ENCODE results near the gene OSBPL2.

DNA sequence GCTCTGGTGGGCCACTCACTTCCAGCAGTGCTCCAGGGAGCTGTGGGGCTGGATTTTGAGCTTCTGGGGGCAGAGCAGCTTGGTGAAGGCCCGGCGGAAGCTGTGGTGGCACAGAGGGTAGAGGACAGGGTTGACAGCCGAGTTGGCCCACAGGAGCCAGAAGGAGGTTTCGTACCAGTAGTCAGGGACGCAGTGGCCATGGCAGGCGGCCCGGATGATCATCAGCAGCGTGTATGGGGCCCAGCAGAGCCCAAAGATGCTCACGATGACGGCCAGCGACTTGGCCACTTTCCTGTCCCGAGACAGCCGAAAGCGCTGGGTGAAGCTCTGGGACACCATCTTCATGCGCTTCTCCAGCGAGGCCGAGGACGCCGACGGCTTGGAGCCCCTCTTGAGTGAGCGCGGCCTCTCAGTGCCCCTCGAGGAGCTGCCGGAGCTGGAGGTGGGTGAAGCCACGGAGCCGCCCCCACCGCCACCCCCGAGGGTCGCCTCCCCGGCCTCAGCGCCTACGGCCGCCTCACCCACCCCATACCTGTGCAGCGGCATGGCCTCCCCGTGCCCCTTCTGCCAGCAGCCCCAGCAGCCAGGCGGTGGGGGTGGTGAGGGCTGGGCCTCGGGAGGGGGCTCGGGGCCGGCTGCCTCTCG, 22.2 kb upstream of the OSBPL2 start:
- TF ChIP-seq CTCF (IDR thresholded peaks at IDR 0.05) (no peak), POLR2A (IDR thresholded peaks at IDR 0.05) (no peak)
